NCI-H526 treated with DMSO at 0.1 percent for 48 hours (cell line): Measurements from ENCODE around the gene ELANE.
A peak's percentile ranks its signal among the peaks of the same experiment; 100 is the strongest.
"Not testable (repeated sequence)": the region's sequence is repeated elsewhere in the genome, so short reads cannot be mapped to it uniquely, and the experiment has no call there.

Experiments used
- DNase-seq: peaks from one replicate; lab custom pipeline; 2025; lab: John Stamatoyannopoulos, UW

ELANE gene

DNA sequence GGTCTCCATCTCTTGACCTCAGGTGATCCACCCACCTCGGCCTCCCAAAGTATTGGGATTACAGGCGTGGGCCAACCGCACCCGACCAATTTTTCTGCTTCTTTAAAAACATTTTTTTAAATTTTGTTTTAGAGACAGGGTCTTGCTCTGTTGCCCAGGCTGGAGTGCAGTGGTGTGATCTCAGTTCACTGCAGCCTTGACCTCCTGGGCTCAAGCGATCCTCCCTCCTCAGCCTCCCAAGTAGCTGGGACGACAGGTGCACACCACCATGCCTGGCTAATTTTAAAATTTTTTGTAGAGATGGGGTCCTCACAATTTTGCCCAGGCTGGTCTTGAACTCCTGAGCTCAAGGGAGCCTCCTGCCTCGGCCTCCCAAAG is 9.3 kb upstream of the ELANE start:
- not testable (repeated sequence) for DNase-seq

DNA sequence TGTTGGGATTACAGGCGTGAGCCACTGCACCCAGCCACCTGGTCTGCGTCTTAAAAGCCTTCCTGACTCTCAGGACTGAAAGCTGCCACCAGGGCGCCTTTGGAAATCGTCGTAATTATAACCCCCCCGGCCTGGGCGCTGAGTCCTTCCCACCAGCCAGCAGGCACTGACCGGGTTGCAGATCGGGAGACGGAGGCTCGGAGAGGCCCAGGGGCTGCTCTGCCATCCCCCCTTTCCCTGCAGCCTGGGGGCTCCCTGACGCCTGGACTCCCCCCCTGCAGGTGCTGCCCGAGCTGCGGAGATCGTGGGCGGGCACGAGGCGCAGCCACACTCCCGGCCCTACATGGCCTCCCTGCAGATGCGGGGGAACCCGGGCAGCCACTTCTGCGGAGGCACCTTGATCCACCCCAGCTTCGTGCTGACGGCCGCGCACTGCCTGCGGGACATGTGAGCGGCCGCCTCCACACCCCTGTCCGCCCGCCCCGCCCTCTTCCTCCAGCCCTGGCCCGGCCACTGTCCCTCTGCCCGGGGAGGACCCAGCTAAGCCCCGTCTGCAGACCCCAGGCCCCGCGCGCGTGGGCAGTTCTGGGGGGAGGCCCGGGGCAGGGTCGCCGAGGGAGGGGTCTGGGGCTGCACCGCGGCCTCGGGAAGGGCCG is 8.8 kb upstream of the ELANE start:
- no peak for DNase-seq

DNA sequence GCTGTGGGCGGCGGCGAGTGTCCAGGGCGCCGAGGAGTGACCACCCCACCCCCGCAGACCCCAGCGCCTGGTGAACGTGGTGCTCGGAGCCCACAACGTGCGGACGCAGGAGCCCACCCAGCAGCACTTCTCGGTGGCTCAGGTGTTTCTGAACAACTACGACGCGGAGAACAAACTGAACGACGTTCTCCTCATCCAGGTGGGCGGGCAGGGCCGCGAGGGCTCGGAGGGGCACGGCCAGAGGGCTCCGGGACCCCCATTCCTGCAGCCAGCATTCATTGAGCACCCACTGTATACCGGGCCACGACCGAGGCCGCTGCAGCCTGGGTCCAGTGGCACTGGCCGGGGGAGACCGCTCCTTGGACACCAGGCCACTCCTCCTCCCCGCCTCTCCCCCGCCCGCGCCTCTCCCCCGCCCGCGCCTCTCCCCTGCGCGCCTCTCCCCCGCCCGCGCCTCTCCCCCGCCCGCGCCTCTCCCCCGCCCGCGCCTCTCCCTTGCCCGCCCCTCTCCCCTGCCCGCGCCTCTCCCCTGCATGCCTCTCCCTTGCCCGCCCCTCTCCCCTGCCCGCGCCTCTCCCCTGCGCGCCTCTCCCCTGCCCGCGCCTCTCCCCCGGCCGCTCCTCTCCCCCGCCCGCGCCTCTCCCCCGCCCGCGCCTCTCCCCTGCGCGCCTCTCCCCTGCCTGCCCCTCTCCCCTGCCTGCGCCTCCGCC is 8.1 kb upstream of the ELANE start:
- DNase-seq = no peak

DNA sequence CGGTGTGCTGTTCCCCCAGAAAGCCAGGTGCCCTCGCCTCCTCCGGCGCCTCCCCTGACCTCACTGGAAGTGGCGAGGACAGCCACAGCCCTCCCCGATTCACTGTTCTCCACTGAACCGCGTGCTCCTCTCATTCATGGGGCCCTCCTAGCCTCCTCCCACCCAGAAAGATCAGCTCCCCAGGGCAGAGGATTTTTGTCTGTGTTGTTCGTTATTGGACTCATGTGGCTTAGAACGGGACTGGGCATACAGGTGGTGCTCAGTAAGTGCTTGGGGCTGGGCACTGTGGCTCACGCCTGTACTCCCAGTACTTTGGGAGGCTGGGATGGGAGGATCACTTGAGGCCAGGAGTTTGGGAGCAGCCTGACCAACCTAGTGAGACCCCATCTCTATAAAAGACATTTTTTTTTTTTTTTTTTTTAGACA is 7.5 kb upstream of the ELANE start:
- no peak for DNase-seq

DNA sequence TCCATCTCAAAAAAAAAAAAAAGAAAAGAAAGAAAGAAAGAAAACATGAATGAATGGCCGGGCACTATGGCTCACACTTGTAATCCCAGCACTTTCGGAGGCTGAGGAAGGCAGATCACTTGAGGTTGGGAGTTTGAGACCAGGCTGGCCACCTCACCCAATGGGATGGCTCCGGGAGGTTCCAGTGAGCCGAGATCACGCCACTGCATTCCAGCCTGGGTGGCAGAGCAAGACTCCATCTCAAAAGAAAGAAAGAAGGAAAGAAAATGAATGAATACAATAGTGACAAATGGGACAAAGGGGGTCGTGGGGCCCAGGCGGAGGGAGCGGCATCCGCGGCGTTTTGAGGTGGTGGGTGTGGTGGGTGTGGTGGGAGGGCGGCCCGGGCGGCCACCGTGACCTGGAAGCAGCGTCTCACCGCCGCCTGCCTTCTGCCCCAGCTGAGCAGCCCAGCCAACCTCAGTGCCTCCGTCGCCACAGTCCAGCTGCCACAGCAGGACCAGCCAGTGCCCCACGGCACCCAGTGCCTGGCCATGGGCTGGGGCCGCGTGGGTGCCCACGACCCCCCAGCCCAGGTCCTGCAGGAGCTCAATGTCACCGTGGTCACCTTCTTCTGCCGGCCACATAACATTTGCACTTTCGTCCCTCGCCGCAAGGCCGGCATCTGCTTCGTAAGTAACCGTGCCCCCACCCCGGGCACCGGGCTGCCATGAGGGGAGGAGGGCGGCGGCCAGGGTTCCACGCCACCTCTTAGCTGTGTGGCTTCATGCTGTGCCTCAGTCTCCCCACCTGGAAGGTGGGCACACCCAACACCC is 6.2 kb upstream of the ELANE start:
- DNase-seq = no peak

DNA sequence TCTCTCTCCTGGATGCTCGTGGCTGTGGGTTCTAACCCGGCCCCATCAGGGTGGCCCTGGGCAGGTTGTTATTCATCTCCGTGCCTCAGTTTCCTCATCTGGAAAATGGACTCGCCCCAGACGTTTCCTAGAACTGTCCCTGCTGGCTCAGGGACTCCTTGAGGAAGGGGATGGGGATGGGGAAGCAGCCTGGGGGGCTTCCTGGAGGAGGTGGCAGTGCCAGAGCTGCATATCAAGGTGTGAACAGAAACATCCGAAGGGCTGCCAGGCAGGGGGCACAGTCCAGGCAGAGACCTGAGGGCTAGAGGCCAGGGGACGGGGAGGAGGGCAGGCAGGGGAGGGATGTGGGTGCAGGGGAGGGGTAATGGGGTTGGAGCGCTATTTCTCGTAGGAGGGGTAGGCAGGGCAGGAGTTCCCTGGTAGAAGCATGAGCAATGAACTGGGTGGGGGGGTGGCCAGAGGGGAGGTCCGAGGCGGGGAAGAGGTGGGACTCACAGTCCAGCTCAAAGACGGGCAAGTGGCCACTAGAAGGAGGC is 3.6 kb upstream of the ELANE start:
- no peak for DNase-seq

DNA sequence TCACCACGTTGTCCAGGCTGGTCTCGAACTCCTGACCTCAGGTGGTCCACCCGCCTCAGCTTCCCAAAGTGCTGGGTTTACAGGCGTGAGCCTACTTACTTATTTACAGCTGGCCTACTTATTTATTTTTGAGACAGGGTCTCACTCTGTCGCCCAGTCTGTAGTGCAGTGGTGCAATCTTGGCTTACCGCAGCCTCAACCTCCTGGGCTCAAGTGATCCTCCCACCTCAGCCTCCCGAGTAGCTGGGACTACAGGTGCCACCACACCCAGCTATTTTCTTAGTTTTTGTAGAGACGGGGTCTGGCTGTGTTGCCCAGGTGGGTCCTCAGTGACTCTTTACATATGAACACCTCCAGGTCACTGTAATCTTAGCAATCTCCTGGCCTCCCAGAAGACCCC is 2.9 kb upstream of the ELANE start:
- DNase-seq = not testable (repeated sequence)

DNA sequence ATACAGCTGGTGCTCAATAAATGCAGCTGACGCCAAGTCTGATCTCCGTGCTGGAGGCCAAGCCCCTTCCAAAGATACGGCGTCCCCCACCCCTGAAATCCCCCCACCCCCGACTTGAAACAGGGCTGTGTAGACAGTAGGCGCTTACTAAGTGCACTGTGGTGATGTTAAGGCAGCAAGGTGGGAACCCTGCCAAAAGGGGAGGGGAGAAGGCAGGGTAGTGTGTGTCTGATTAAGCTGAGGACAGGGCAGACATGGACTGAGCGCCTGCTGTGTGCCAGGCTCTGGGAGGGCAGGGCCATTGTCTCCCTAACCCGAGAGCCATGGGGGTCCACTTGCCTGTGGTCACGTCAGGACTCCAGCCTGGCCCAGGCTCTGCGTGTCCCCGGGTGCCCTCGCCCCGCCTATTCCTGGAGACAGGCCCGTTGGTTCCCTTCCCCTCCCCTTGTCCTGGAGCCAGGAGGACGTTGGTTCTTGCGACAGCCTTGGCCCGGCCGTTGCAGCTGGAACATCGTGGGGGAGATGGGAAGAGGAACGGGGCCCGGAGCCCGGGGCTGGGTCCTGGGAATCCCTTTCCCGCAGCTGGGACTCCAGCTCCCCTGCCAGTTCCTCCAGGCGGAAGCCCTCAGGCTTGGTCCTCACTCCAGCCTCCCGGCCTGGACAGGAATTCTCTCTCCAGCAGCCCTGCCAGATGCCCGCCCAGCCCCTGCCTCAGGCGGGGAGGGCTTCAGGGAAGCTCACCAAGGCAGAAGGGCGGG is 1.7 kb upstream of the ELANE start:
- peak; percentile 17 for DNase-seq

DNA sequence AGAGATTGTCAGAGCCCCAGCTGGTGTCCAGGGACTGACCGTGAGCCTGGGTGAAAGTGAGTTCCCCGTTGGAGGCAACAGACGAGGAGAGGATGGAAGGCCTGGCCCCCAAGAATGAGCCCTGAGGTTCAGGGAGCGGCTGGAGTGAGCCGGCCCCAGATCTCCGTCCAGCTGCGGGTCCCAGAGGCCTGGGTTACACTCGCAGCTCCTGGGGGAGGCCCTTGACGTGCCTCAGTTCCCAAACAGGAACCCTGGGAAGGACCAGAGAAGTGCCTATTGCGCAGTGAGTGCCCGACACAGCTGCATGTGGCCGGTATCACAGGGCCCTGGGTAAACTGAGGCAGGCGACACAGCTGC is 1.1 kb upstream of the ELANE start:
- no peak for DNase-seq

DNA sequence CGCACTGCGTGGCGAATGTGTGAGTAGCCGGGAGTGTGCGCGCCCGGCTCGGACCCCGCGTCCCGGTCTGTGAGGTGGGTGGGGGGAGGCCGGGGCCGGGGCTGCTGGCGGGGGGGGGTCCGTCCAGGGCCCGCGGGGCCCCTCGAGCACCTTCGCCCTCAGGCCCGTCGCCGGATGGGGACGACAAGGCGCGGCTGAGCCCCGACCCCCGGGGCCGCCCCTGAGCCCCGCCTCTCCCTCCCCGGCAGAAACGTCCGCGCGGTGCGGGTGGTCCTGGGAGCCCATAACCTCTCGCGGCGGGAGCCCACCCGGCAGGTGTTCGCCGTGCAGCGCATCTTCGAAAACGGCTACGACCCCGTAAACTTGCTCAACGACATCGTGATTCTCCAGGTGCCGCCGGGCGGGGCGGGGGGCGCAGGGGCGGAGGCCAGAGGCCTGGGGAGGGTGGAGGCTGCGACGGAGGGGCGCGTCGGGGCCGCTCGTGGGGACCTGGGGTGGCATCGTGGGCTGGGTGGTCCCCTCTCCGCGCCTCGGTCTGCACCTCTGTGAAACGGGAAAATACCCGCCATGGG is 997 bp downstream of the ELANE start:
- DNase-seq = no peak

DNA sequence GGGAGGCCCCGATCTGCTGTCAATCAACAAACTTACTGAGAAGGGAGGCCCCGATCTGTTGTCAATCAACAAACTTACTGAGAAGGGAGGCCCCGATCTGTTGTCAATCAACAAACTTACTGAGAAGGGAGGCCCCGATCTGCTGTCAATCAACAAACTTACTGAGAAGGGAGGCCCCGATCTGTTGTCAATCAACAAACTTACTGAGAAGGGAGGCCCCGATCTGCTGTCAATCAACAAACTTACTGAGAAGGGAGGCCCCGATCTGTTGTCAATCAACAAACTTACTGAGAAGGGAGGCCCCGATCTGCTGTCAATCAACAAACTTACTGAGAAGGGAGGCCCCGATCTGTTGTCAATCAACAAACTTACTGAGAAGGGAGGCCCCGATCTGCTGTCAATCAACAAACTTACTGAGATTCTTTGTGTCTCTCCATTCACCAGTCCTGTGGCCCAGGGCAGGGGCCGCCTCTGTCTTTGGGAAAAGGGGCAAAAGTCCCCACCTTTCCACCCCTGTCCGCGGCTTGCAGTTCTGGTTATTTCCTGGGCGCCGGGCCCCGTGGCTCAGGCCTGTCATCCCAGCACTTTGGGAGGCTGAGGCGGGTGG is 1.6 kb downstream of the ELANE start:
- not testable (repeated sequence) for DNase-seq

DNA sequence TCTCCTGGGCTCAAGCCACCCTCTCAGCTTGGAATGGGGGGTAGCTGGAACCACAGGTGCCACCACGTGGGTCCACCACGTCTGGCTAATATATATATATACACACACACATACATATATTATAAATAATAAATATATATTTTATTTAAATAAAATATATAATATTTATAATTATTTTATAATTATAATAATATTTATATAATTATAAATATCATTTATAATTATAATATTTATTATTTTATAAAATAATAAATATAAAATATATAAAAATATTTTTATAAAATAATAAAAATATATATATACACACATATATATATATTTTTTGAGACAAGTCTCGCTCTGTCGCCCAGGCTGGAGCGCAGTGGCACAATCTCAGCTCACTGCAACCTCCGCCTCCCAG is 2.4 kb downstream of the ELANE start:
- no peak for DNase-seq

DNA sequence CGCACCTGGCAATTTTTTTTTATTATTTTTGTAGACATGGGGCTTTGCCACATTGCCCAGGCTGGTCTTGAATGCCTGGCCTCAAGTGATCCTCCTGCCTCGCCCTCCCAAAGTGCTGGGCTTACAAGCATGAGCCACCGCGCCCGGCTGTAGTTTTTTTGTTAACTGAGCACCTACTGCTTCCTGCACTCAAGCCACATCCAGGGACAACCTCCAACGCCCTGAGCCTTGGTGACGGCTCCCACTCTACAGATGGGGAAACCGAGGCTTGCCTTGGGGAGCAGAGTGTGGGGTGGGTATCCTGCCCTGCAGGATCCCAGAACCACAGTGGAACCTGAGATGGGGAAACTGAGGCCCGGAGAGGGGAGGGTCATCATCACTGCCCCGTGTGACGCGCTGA is 3.0 kb downstream of the ELANE start:
- no peak for DNase-seq

DNA sequence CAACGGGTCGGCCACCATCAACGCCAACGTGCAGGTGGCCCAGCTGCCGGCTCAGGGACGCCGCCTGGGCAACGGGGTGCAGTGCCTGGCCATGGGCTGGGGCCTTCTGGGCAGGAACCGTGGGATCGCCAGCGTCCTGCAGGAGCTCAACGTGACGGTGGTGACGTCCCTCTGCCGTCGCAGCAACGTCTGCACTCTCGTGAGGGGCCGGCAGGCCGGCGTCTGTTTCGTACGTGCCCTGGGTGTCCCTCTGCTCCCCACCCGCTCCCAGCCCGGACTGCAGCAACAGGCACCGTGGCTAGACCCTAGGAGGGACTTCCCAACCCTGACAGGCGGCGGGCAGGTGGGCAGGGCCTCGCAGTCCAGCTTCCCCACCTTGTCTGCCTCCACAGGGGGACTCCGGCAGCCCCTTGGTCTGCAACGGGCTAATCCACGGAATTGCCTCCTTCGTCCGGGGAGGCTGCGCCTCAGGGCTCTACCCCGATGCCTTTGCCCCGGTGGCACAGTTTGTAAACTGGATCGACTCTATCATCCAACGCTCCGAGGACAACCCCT is 3.5 kb downstream of the ELANE start:
- no peak for DNase-seq

DNA sequence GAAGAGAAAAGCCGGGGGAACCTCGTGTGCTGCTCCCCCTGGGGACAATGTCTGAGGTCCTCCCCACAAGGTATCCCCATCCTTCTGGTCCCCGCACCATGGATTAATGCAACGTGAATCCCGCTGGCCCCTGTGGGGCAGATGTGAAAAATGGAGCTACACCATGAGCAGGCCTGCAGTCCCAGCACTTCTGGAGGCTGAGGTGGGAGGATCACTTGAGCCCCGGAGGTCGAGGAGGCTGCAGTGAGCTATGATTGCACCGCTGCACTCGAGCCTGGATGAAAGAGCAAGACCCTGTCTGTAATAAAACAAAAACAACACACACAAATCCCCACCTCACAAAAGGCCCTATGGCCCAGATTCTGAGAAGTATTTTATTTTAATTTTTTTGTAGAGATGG is 6.2 kb downstream of the ELANE start:
- no peak for DNase-seq

DNA sequence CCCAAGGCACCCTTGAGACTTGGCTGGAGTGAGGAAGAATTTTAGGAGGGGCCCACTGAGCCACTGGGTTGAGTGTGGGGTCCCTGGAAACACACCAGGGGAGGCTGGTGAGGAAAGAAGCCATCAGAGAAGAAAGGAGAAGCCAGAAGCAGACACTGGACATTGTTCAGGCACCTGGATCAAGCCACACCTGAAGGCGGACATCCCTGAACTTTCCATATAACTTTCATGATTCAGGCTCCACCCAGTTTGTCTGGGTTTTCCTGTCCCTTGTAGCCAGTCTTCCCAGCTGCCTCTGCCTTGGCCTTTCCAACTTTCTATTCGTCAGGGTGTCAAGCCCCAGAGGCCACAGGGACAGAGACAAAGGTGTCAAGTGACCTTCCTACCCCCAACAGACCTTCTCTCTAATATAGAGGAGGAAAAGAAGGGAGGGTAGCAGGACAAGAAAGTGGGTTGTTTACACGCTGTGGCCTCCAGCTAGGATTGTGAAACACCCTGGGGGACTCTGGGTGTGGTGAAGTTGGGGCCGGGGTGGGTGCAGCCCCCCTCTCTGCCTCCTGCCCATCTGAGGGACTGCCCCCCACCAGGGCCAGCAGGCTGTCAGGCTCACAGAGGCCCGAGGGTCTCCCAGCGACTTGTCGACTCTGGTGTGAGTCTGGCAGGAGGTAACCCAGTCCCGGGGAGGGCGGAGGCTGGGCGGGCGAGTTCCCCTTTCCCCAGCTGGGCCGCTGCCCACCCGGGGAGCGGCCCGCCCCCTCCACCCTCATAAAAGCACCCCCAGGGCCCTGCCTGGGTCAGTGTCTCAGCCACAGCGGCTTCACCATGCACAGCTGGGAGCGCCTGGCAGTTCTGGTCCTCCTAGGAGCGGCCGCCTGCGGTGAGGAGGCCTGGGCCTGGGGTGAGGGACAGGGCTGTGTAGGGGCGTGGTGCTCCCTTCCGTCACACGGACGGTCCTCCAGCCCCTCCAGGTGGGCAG is 7.1 kb downstream of the ELANE start, which contains the start of gene CFD:
TSS of gene CFD (plus strand) at position 797 of the 976 bp plus-strand sequence. CDS start at position 823, 26 bp downstream.
- no peak for DNase-seq

DNA sequence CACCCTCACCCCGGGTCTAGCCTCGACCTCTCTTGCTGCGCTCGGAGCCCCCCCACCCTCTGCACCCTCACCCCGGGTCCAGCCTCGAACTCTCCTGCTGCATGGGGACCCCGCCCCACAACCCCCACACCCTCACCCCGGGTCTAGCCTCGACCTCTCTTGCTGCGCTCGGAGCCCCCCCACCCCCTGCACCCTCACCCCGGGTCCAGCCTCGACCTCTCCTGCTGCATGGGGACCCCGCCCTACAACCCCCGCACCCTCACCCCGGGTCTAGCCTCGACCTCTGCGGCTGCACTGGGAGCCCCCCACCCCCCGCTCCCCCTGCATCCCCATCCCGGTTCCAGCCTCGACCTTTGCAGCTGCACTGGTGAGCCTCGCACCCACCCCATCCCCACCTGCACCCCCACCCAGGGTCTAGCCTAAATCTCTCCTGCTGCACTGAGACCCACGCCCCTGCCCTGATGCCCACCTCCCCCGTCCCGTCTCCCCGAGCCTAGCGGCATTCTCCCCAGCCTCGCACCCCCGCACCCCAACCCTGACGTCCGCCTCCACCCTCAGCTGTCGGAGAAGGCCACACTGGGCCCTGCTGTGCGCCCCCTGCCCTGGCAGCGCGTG is 9.1 kb downstream of the ELANE start:
- no peak for DNase-seq

DNA sequence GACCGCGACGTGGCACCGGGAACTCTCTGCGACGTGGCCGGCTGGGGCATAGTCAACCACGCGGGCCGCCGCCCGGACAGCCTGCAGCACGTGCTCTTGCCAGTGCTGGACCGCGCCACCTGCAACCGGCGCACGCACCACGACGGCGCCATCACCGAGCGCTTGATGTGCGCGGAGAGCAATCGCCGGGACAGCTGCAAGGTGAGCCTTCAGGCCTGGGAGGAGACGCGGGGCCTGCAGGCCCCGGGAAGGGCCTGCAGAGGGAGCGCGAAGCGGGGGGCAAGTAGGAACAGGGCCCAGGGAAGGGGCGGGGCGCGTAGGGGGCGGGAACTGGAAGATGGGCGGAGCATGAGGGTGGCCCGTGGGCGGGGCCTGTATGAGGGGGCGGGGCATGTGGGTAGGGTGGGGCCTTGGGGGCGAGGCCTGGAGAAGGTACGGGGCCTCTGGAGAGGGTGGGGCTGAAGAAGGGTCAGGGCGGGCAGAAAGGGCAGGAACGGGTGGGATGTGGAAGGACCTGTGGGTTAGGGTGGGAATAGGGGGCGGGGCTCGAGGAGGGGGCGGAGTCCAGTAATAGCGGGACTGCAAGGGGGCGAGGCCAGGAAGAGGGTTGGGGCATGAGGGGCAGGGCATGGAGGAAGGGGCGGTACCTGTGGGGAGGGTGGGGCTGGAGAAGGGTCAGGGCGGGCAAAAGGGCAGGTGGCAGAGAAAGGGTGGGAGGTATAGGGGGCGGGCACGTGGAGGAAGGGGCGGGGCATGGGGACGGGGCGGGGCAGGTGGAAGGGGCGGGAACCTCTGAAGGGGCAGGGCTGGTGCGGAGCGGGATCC is 9.9 kb downstream of the ELANE start:
- DNase-seq = peak; percentile 50
